Keratinocyte (primary cell): ENCODE measurements around the gene SLC13A3. TPM values are rescaled to one million over a fixed set of nuclear protein-coding genes. Genes with fewer than 3 reads are reported as not detected.

Experiments
- DNase-seq: peaks from one replicate; pipeline ENCODE4 v3.0.0-alpha.2; 2011; ENCODE audit warnings: low read depth, missing footprints, low spot score
- FAIRE-seq: peaks from 2 replicates; lab custom pipeline; 2011; peaks lifted over from hg19 to GRCh38; lab: Jason Lieb, UNC
- H2AFZ ChIP-seq: 2 replicates; pipeline ENCODE4 v1.6.0; 2012; ENCODE audit warnings: low read length, control low read depth, inconsistent platforms; ENCODE audit not compliant: control insufficient read depth
- H3K27ac ChIP-seq: 2 replicates; pipeline ENCODE4 v1.5.1; 2011; ENCODE audit warnings: low read length; ENCODE audit not compliant: control insufficient read depth, insufficient read depth
- H3K27me3 ChIP-seq: 3 replicates; pipeline ENCODE4 v1.6.0; 2011; ENCODE audit warnings: low read length; ENCODE audit not compliant: control insufficient read depth, insufficient read depth; ENCODE audit errors: extremely low read depth
- H3K36me3 ChIP-seq, 2 experiments: 2 replicates in 1 of 2; 3 replicates in 1 of 2; pipeline ENCODE4 v1.5.1; 2011; ENCODE audit warnings: low read length in 2 of 2, mild to moderate bottlenecking in 1 of 2; ENCODE audit not compliant: control insufficient read depth in 2 of 2, insufficient read depth in 2 of 2; ENCODE audit errors: extremely low read depth in 1 of 2
- H3K4me1 ChIP-seq: 3 replicates; pipeline ENCODE4 v1.5.1; 2011; ENCODE audit warnings: low read length; ENCODE audit not compliant: control insufficient read depth, insufficient read depth; ENCODE audit errors: extremely low read depth
- H3K4me2 ChIP-seq: 3 replicates; pipeline ENCODE4 v1.6.0; 2011; ENCODE audit warnings: low read depth, low read length; ENCODE audit not compliant: control insufficient read depth, insufficient read depth; ENCODE audit errors: extremely low read depth
- H3K4me3 ChIP-seq, 3 experiments: fragments of 200-600 bp in 1 of 3; sonication (generic) in 1 of 3; 2 replicates in 2 of 3; 3 replicates in 1 of 3; pipeline ENCODE4 v1.5.1; 2011 to 2016; ENCODE audit warnings: low read length in 3 of 3, mild to moderate bottlenecking in 3 of 3, control low read depth in 2 of 3, inconsistent platforms in 1 of 3, low read depth in 1 of 3, mixed read lengths in 1 of 3, mixed run types in 1 of 3, moderate library complexity in 1 of 3; ENCODE audit not compliant: control insufficient read depth in 2 of 3, insufficient read depth in 2 of 3; ENCODE audit errors: extremely low read depth in 1 of 3
- H3K79me2 ChIP-seq: 2 replicates; pipeline ENCODE4 v1.6.0; 2012; ENCODE audit warnings: low read length; ENCODE audit not compliant: control insufficient read depth, insufficient read depth
- H3K9ac ChIP-seq: 3 replicates; pipeline ENCODE4 v1.6.0; 2011; ENCODE audit warnings: low read length; ENCODE audit not compliant: control insufficient read depth, insufficient read depth; ENCODE audit errors: extremely low read depth
- H3K9me1 ChIP-seq: 3 replicates; pipeline ENCODE4 v1.6.0; 2011; ENCODE audit warnings: low read length; ENCODE audit not compliant: control insufficient read depth, insufficient read depth; ENCODE audit errors: extremely low read depth
- H3K9me3 ChIP-seq: 2 replicates; pipeline ENCODE4 v1.5.1; 2012; ENCODE audit warnings: low read depth, low read length; ENCODE audit not compliant: control insufficient read depth
- H4K20me1 ChIP-seq: 3 replicates; pipeline ENCODE4 v1.6.0; 2011; ENCODE audit warnings: low read length; ENCODE audit not compliant: control insufficient read depth, insufficient read depth; ENCODE audit errors: extremely low read depth
- EZH2 ChIP-seq: IDR thresholded peaks from one replicate; pipeline ENCODE4 v1.6.1; 2012; ENCODE audit warnings: inconsistent platforms, mild to moderate bottlenecking, low read length, moderate library complexity
- dilution Hi-C: fragments of 300-500 bp; cut with MboI; formaldehyde crosslinking; loops from one replicate; pipeline ENCODE4 v1.7.0; 2020; ENCODE audit warnings: low sequenced_read_pairs; ENCODE audit not compliant: extremely low pct_ligation_motif_present
- polyA plus RNA-seq, 5 experiments: library from polyadenylated mRNA; depleted of rRNA in 3 of 5; stranded (reverse) in 3 of 5; stranded (forward) in 1 of 5; unstranded in 1 of 5; fragments of >200 nt; gene quantifications; 1 replicate in 1 of 5; 2 replicates in 3 of 5; 3 replicates in 1 of 5; pipeline versions ENCODE4 v1.2.1 to v1.2.3, GENCODE V29; 2011 to 2012; ENCODE audit warnings: missing spikeins in 2 of 5, low read depth in 1 of 5, low replicate concordance in 1 of 5
- TF ChIP-seq, protein P1 (sequence below), 3 experiments: IDR thresholded peaks in 1 of 3; conservative IDR thresholded peaks in 1 of 3; optimal IDR thresholded peaks in 1 of 3; 2 replicates in 2 of 3; 3 replicates in 1 of 3; pipeline versions ENCODE3 to v1.5.1; 2011; ENCODE audit warnings: low read length in 3 of 3, mild to moderate bottlenecking in 3 of 3, moderate library complexity in 2 of 3, control low read depth in 1 of 3, inconsistent platforms in 1 of 3; ENCODE audit not compliant: insufficient read depth in 2 of 3; ENCODE audit errors: extremely low read depth in 1 of 3

SLC13A3 gene
- polyA plus RNA-seq, 1 donor (not counting 4 experiments of a cell fraction or from before 2014, with no cell fraction given), result 4.5 TPM

DNA sequence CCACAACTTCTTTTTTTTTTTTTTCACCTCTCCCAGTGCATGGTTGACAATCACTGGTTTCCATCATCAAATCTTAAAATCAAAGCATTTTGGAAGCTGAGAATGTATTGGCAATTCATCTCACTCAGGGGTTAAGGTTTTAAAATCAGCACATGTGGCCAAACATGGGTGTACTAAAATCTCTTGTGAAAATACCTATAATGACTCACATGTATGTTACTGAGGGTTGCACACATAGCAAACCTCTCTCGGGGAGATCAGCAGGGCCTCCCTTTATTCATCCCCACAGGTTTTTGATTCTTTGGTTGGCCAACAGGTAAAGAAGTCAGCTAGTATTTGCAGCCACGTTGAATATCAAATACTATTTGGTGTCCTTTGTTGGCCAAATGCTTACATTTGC, 56.5 kb downstream of the SLC13A3 start:
- no peak for FAIRE-seq
- no peaks in the 10 kb centered on the region for H3K79me2 ChIP-seq
- no peaks in the 10 kb centered on the region for H4K20me1 ChIP-seq
- no peak overlapping the region for H3K4me3 ChIP-seq
- no peak overlapping the region for H3K9ac ChIP-seq
- no peak overlapping the region for H3K4me2 ChIP-seq
- H2AFZ ChIP-seq, result no peak overlapping the region
- H3K27ac ChIP-seq, result no peak overlapping the region
- H3K4me1 ChIP-seq, result no peaks in the 10 kb centered on the region
- H3K9me3 ChIP-seq, result no peaks in the 10 kb centered on the region
- no peaks in the 10 kb centered on the region for H3K36me3 ChIP-seq
- dilution Hi-C loops, result no loop called here
- no peak for DNase-seq
- no peaks in the 10 kb centered on the region for H3K9me1 ChIP-seq
- no peaks in the 10 kb centered on the region for H3K27me3 ChIP-seq
- TF ChIP-seq EZH2, result no peak
- TF ChIP-seq, protein P1, sequence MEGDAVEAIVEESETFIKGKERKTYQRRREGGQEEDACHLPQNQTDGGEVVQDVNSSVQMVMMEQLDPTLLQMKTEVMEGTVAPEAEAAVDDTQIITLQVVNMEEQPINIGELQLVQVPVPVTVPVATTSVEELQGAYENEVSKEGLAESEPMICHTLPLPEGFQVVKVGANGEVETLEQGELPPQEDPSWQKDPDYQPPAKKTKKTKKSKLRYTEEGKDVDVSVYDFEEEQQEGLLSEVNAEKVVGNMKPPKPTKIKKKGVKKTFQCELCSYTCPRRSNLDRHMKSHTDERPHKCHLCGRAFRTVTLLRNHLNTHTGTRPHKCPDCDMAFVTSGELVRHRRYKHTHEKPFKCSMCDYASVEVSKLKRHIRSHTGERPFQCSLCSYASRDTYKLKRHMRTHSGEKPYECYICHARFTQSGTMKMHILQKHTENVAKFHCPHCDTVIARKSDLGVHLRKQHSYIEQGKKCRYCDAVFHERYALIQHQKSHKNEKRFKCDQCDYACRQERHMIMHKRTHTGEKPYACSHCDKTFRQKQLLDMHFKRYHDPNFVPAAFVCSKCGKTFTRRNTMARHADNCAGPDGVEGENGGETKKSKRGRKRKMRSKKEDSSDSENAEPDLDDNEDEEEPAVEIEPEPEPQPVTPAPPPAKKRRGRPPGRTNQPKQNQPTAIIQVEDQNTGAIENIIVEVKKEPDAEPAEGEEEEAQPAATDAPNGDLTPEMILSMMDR (optimal IDR thresholded peaks at IDR 0.05 in 1 of 3, IDR thresholded peaks at IDR 0.05 in 1 of 3, conservative IDR thresholded peaks at IDR 0.05 in 1 of 3; ENCODE audit: extremely low read depth in 1 of 3, insufficient read depth in 2 of 3, low read length in 3 of 3), result no peak

DNA sequence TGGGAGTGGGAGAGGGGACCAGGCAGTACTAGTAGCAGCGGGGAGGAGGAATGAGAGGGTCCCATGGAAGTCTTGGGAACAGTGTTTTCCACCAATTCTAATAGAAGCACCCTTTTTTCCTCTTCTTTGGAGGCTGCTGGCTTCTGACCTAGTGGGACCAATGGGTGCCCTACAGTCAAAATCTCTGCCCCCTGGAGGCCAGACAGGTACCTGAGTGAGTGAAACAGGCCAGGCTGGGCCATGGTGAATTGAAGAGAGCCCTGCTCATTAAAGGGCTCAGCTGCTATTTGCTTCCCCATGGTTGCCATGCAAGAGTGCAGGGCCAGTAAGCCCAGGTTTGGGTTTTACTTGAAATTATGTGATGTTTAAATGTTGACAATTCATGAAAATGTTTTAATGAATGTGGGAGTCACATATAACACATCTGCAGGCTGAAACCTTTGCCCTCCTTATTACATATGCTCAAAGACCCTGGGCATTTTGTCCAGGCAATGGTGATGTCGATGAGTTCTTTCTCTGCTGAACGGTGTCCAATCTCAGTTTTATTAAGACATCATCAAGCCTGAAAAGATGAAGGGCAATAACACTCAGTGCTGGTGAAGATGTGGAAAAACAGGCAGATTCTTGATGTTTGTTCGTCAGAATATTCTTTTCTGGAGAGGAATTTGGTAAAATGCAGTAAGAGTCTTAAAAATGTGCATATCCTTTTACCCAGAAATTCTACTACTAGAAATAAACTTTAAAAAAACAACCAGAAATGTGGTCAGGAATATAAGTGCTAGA, 58.5 kb downstream of the SLC13A3 start:
- no peaks in the 10 kb centered on the region for H3K9me1 ChIP-seq
- no peaks in the 10 kb centered on the region for H3K36me3 ChIP-seq
- DNase-seq (no peak), FAIRE-seq (no peak)
- H3K79me2 ChIP-seq, result no peaks in the 10 kb centered on the region
- no peaks in the 10 kb centered on the region for H3K9me3 ChIP-seq
- no peaks in the 10 kb centered on the region for H3K4me1 ChIP-seq
- no peaks in the 10 kb centered on the region for H4K20me1 ChIP-seq
- no peaks in the 10 kb centered on the region for H3K27me3 ChIP-seq
- no peak overlapping the region for H3K4me2 ChIP-seq
- dilution Hi-C loops, result no loop called here
- no peak overlapping the region for H3K27ac ChIP-seq
- H3K9ac ChIP-seq, result no peak overlapping the region
- no peak overlapping the region for H2AFZ ChIP-seq
- TF ChIP-seq, protein P1 (optimal IDR thresholded peaks at IDR 0.05 in 1 of 3, IDR thresholded peaks at IDR 0.05 in 1 of 3, conservative IDR thresholded peaks at IDR 0.05 in 1 of 3; ENCODE audit: extremely low read depth in 1 of 3, insufficient read depth in 2 of 3, low read length in 3 of 3), result no peak
- TF ChIP-seq EZH2, result no peak
- H3K4me3 ChIP-seq, result no peak overlapping the region
